HEK293 (cell line): ENCODE data around the gene ADIPOR1.
A peak's percentile ranks its signal among the peaks of the same experiment; 100 is the strongest.

ENCODE experiments used
- CTCF ChIA-PET: fragments of 350-600 bp; formaldehyde crosslinking; extraction: SDS; loops from one replicate; lab custom pipeline; 2021; ENCODE audit warnings: antibody characterized with exemption; lab: Yijun Ruan, JAX
- POLR2A ChIA-PET: fragments of 300-600 bp; formaldehyde crosslinking; extraction: SDS; loops from one replicate; lab custom pipeline; 2020; ENCODE audit warnings: antibody characterized with exemption, inconsistent platforms; lab: Yijun Ruan, JAX
- H3K27ac ChIP-seq: fragments of 200-500 bp; sonication (Bioruptor generic); 2 replicates; pipeline ENCODE4 v1.5.1; 2014; ENCODE audit warnings: low read depth, low read length, control low read depth, inconsistent platforms; ENCODE audit errors: extremely low read depth
- H3K36me3 ChIP-seq, 2 experiments: fragments of 200-500 bp in 1 of 2; sonication (Bioruptor generic) in 1 of 2; 1 replicate in 1 of 2; 2 replicates in 1 of 2; pipeline ENCODE4 v1.5.1; 2014 to 2017; ENCODE audit warnings: inconsistent platforms in 2 of 2, low read length in 2 of 2; ENCODE audit not compliant: control insufficient read depth in 2 of 2, insufficient read depth in 1 of 2
- H3K4me1 ChIP-seq: fragments of 200-500 bp; sonication (Bioruptor generic); 2 replicates; pipeline ENCODE4 v1.5.1; 2014; ENCODE audit warnings: mild to moderate bottlenecking, low read length, inconsistent platforms; ENCODE audit not compliant: control insufficient read depth, insufficient read depth
- H3K4me3 ChIP-seq: 2 replicates; pipeline ENCODE4 v1.5.1; 2011; ENCODE audit warnings: low read depth, mild to moderate bottlenecking, control low read depth, low read length, moderate library complexity
- H3K9me3 ChIP-seq: fragments of 200-500 bp; sonication (Bioruptor generic); 2 replicates; pipeline ENCODE4 v1.5.1; 2014; ENCODE audit warnings: low read depth, low read length, inconsistent platforms; ENCODE audit not compliant: control insufficient read depth, insufficient read depth
- GLIS2 ChIP-seq: fragments of 450-650 bp; formaldehyde crosslinking; IDR thresholded peaks from 2 replicates; pipeline ENCODE4 v1.5.1; 2016; ENCODE audit warnings: missing biosample characterization, missing genetic modification characterization
- KLF1 ChIP-seq: fragments of 450-650 bp; formaldehyde crosslinking; IDR thresholded peaks from 2 replicates; pipeline ENCODE4 v1.5.1; 2016; ENCODE audit warnings: missing biosample characterization, missing genetic modification characterization
- KLF16 ChIP-seq: fragments of 450-650 bp; formaldehyde crosslinking; IDR thresholded peaks from 2 replicates; pipeline ENCODE4 v1.5.1; 2017; ENCODE audit warnings: missing biosample characterization, missing genetic modification characterization
- KLF8 ChIP-seq: fragments of 450-650 bp; formaldehyde crosslinking; IDR thresholded peaks from 2 replicates; pipeline ENCODE4 v1.5.1; 2016; ENCODE audit warnings: missing biosample characterization, missing genetic modification characterization
- KLF9 ChIP-seq: fragments of 450-650 bp; formaldehyde crosslinking; IDR thresholded peaks from 2 replicates; pipeline ENCODE4 v1.5.1; 2016; ENCODE audit warnings: missing biosample characterization, missing genetic modification characterization, low read depth
- SETDB1 ChIP-seq: IDR thresholded peaks from one replicate; pipeline ENCODE4 v1.6.1; 2017; ENCODE audit warnings: mild to moderate bottlenecking, low read length, moderate library complexity, mixed read lengths; ENCODE audit not compliant: insufficient read length
- WT1 ChIP-seq: fragments of 450-650 bp; formaldehyde crosslinking; IDR thresholded peaks from 2 replicates; pipeline ENCODE4 v1.5.1; 2016; ENCODE audit warnings: missing biosample characterization, missing genetic modification characterization
- YY2 ChIP-seq: fragments of 450-650 bp; formaldehyde crosslinking; IDR thresholded peaks from 2 replicates; pipeline ENCODE4 v1.5.1; 2016; ENCODE audit warnings: missing biosample characterization, missing genetic modification characterization
- ZBTB1 ChIP-seq: fragments of 450-650 bp; formaldehyde crosslinking; IDR thresholded peaks from 2 replicates; pipeline ENCODE4 v1.5.1; 2016; ENCODE audit warnings: missing biosample characterization, missing genetic modification characterization
- ZBTB21 ChIP-seq: fragments of 450-650 bp; formaldehyde crosslinking; IDR thresholded peaks from 2 replicates; pipeline ENCODE4 v1.5.1; 2017; ENCODE audit warnings: missing biosample characterization, missing genetic modification characterization
- ZNF121 ChIP-seq: fragments of 450-650 bp; formaldehyde crosslinking; IDR thresholded peaks from 2 replicates; pipeline ENCODE4 v1.5.1; 2016; ENCODE audit warnings: missing biosample characterization, missing genetic modification characterization
- ZNF175 ChIP-seq: fragments of 450-650 bp; formaldehyde crosslinking; IDR thresholded peaks from 2 replicates; pipeline ENCODE4 v1.5.1; 2016; ENCODE audit warnings: missing biosample characterization, missing genetic modification characterization
- ZNF24 ChIP-seq: fragments of 450-650 bp; formaldehyde crosslinking; IDR thresholded peaks from 2 replicates; pipeline ENCODE4 v1.5.1; 2016; ENCODE audit warnings: missing biosample characterization, missing genetic modification characterization
- ZNF335 ChIP-seq: fragments of 450-650 bp; formaldehyde crosslinking; conservative IDR thresholded peaks from 2 replicates; pipeline ENCODE4 v1.5.1; 2016; ENCODE audit warnings: missing biosample characterization, missing genetic modification characterization
- ZNF37A ChIP-seq: fragments of 450-650 bp; IDR thresholded peaks from 2 replicates; pipeline ENCODE4 v1.5.1; 2018; ENCODE audit warnings: missing biosample characterization, missing genetic modification characterization
- ZNF404 ChIP-seq: fragments of 450-650 bp; formaldehyde crosslinking; IDR thresholded peaks from 2 replicates; pipeline ENCODE4 v1.5.1; 2017; ENCODE audit warnings: missing biosample characterization, missing genetic modification characterization
- ZNF529 ChIP-seq: fragments of 450-650 bp; formaldehyde crosslinking; IDR thresholded peaks from 2 replicates; pipeline ENCODE4 v1.5.1; 2017; ENCODE audit warnings: missing genetic modification characterization, missing biosample characterization; ENCODE audit not compliant: insufficient replicate concordance
- ZNF596 ChIP-seq: fragments of 450-650 bp; IDR thresholded peaks from 2 replicates; pipeline ENCODE4 v1.5.0; 2018; ENCODE audit warnings: missing biosample characterization, mild to moderate bottlenecking, missing genetic modification characterization, moderate library complexity
- ZNF610 ChIP-seq: fragments of 450-650 bp; formaldehyde crosslinking; IDR thresholded peaks from 2 replicates; pipeline ENCODE4 v1.5.1; 2016; ENCODE audit warnings: missing biosample characterization, missing genetic modification characterization, borderline replicate concordance
- ZNF624 ChIP-seq: fragments of 450-650 bp; formaldehyde crosslinking; IDR thresholded peaks from 2 replicates; pipeline ENCODE4 v1.5.1; 2017; ENCODE audit warnings: missing biosample characterization, missing genetic modification characterization
- ZXDB ChIP-seq: fragments of 450-650 bp; formaldehyde crosslinking; IDR thresholded peaks from 2 replicates; pipeline ENCODE4 v1.5.1; 2016; ENCODE audit warnings: missing biosample characterization, missing genetic modification characterization
- TF ChIP-seq, protein P1 (sequence below): fragments of 450-650 bp; formaldehyde crosslinking; IDR thresholded peaks from 2 replicates; pipeline ENCODE4 v1.5.1; 2016; ENCODE audit warnings: missing biosample characterization, missing genetic modification characterization
- TF ChIP-seq, protein P2 (sequence below): fragments of 450-650 bp; formaldehyde crosslinking; IDR thresholded peaks from 2 replicates; pipeline ENCODE4 v1.5.1; 2016; ENCODE audit warnings: missing biosample characterization, missing genetic modification characterization
- TF ChIP-seq, protein P3 (sequence below): fragments of 450-650 bp; formaldehyde crosslinking; IDR thresholded peaks from 2 replicates; pipeline ENCODE4 v1.5.1; 2017; ENCODE audit warnings: missing biosample characterization, missing genetic modification characterization
- TF ChIP-seq, protein P4 (sequence below): fragments of 450-650 bp; formaldehyde crosslinking; optimal IDR thresholded peaks from 2 replicates; pipeline ENCODE3; 2016; ENCODE audit warnings: missing biosample characterization, mild to moderate bottlenecking, missing genetic modification characterization
- TF ChIP-seq, protein P5 (sequence below): fragments of 450-650 bp; IDR thresholded peaks from 2 replicates; pipeline ENCODE4 v1.5.1; 2018; ENCODE audit warnings: missing biosample characterization, mild to moderate bottlenecking, missing genetic modification characterization
- TF ChIP-seq, protein P6 (sequence below): fragments of 450-650 bp; formaldehyde crosslinking; IDR thresholded peaks from 2 replicates; pipeline ENCODE4 v1.5.1; 2016; ENCODE audit warnings: missing biosample characterization, missing genetic modification characterization

Gene ADIPOR1

DNA sequence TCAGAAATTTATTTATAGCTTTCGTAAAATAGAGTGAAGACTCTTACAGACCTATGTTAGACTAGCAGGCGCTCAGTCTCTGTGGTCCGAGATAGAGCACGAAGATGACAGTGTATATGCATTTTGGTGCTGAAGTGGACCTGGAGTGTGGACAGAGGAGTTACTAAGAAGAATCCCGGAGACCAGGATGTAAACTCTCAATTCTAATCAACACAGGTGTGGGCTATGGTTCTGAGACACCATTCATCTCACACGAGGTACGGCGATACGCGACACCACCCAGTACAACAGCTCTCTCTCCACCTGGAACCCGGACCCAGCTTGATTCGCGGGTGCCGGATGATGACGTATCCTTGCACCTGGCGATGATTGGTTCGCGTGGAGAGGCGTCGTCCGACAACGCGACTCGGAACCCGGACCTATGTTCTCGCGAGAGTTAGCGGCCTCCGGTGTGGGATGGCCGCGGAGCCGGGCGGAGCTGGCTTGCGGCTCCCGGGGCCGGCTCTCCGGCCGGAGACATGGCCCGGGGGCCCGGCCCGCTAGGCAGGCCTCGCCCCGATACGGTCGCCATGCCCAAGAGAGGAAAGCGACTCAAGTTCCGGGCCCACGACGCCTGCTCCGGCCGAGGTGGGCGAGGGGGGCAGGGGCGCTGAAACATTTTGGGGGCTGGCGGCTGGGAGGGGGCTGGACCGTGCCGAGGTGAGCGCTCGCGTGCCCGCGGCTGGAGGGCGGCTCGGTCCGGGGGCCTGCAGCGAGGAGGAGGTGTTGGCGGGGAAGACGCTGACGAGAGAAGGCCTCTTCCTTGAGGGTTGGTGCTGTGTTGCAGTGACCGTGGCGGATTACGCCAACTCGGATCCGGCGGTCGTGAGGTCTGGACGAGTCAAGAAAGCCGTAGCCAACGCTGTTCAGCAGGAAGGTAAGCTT lies 49.1 kb upstream of the ADIPOR1 start, which contains the start of gene TMEM183A:
Gene TMEM183A, plus strand, starts transcription at position 427 of the 924 bp plus-strand sequence. Its CDS starts 92 bp downstream, at position 519.
- Histone ChIP-seq H3K4me1 (peaks cover 6% of the 10 kb centered on the region; the same call in 1 of the 2 replicates), H3K9me3 (no peaks in the 10 kb centered on the region), H3K4me3 (peak within 1 kb of the TSS; percentile 87), H3K27ac (peak within 1 kb of the TSS; percentile 78), H3K36me3 (peaks cover 35% of the 10 kb centered on the region in 2 experiments)
- CTCF ChIA-PET: interaction anchor here (0.7 to 2.0 kb wide), 6 partner anchors 19 to 261 kb away, joined by 3 to 4 read pairs (median 3); partner anchors contain the start of gene PPFIA4
- POLR2A ChIA-PET: interaction anchor here (0.5 to 2.2 kb wide), 26 partner anchors 10 to 1231 kb away, joined by 3 to 11 read pairs (median 4); partner anchors contain the start of genes KDM5B, KLHL12, PPFIA4 and RABIF
- TF ChIP-seq KLF9 (tag by site-specific recombination) (peak; percentile 47; the same call in 1 of the 2 replicates), ZNF596 (tag by site-specific recombination) (no peak), KLF8 (peak; percentile 67; the same call in 1 of the 2 replicates), YY2 (peak; percentile 62; the same call in 1 of the 2 replicates), ZNF37A (no peak), ZNF24 (0 out of 2 replicates have a peak, but pooled peaks have one; percentile 32), GLIS2 (tag by site-specific recombination) (peak; percentile 68), ZXDB (tag by site-specific recombination) (peak; percentile 47), SETDB1 (no peak), ZNF175 (tag by site-specific recombination) (no peak), KLF16 (tag by site-specific recombination) (peak; percentile 64; the same call in 1 of the 2 replicates), ZBTB1 (tag by site-specific recombination) (no peak), KLF1 (tag by site-specific recombination) (no peak), ZNF121 (tag by site-specific recombination) (0 out of 2 replicates have a peak, but pooled peaks have one; percentile 18), ZNF335 (tag by site-specific recombination) (peak; percentile 76), ZNF529 (tag by site-specific recombination) (no peak), ZNF610 (tag by site-specific recombination) (no peak), WT1 (tag by site-specific recombination) (0 out of 2 replicates have a peak, but pooled peaks have one; percentile 12), ZNF404 (tag by site-specific recombination) (no peak), ZNF624 (tag by site-specific recombination) (no peak), ZBTB21 (peak; percentile 79)
- TF ChIP-seq, protein P1, sequence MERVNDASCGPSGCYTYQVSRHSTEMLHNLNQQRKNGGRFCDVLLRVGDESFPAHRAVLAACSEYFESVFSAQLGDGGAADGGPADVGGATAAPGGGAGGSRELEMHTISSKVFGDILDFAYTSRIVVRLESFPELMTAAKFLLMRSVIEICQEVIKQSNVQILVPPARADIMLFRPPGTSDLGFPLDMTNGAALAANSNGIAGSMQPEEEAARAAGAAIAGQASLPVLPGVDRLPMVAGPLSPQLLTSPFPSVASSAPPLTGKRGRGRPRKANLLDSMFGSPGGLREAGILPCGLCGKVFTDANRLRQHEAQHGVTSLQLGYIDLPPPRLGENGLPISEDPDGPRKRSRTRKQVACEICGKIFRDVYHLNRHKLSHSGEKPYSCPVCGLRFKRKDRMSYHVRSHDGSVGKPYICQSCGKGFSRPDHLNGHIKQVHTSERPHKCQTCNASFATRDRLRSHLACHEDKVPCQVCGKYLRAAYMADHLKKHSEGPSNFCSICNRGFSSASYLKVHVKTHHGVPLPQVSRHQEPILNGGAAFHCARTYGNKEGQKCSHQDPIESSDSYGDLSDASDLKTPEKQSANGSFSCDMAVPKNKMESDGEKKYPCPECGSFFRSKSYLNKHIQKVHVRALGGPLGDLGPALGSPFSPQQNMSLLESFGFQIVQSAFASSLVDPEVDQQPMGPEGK (tag by site-specific recombination): peak; percentile 93
- TF ChIP-seq, protein P2, sequence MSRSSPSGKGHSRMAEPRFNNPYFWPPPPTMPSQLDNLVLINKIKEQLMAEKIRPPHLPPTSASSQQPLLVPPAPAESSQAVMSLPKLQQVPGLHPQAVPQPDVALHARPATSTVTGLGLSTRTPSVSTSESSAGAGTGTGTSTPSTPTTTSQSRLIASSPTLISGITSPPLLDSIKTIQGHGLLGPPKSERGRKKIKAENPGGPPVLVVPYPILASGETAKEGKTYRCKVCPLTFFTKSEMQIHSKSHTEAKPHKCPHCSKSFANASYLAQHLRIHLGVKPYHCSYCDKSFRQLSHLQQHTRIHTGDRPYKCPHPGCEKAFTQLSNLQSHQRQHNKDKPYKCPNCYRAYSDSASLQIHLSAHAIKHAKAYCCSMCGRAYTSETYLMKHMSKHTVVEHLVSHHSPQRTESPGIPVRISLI (tag by site-specific recombination): no peak
- TF ChIP-seq, protein P3, sequence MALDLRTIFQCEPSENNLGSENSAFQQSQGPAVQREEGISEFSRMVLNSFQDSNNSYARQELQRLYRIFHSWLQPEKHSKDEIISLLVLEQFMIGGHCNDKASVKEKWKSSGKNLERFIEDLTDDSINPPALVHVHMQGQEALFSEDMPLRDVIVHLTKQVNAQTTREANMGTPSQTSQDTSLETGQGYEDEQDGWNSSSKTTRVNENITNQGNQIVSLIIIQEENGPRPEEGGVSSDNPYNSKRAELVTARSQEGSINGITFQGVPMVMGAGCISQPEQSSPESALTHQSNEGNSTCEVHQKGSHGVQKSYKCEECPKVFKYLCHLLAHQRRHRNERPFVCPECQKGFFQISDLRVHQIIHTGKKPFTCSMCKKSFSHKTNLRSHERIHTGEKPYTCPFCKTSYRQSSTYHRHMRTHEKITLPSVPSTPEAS: no peak
- TF ChIP-seq, protein P4, sequence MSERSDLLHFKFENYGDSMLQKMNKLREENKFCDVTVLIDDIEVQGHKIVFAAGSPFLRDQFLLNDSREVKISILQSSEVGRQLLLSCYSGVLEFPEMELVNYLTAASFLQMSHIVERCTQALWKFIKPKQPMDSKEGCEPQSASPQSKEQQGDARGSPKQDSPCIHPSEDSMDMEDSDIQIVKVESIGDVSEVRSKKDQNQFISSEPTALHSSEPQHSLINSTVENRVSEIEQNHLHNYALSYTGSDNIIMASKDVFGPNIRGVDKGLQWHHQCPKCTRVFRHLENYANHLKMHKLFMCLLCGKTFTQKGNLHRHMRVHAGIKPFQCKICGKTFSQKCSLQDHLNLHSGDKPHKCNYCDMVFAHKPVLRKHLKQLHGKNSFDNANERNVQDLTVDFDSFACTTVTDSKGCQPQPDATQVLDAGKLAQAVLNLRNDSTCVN: peak; percentile 93
- TF ChIP-seq, protein P5, sequence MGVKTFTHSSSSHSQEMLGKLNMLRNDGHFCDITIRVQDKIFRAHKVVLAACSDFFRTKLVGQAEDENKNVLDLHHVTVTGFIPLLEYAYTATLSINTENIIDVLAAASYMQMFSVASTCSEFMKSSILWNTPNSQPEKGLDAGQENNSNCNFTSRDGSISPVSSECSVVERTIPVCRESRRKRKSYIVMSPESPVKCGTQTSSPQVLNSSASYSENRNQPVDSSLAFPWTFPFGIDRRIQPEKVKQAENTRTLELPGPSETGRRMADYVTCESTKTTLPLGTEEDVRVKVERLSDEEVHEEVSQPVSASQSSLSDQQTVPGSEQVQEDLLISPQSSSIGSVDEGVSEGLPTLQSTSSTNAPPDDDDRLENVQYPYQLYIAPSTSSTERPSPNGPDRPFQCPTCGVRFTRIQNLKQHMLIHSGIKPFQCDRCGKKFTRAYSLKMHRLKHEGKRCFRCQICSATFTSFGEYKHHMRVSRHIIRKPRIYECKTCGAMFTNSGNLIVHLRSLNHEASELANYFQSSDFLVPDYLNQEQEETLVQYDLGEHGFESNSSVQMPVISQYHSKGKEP (tag by site-specific recombination): no peak
- TF ChIP-seq, protein P6, sequence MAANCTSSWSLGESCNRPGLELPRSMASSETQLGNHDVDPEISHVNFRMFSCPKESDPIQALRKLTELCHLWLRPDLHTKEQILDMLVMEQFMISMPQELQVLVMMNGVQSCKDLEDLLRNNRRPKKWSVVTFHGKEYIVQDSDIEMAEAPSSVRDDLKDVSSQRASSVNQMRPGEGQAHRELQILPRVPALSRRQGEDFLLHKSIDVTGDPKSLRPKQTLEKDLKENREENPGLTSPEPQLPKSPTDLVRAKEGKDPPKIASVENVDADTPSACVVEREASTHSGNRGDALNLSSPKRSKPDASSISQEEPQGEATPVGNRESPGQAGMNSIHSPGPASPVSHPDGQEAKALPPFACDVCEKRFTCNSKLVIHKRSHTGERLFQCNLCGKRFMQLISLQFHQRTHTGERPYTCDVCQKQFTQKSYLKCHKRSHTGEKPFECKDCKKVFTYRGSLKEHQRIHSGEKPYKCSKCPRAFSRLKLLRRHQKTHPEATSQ (tag by site-specific recombination): 0 out of 2 replicates have a peak, but pooled peaks have one; percentile 35
